ENCODE results near the gene GIPC1.

DNA sequence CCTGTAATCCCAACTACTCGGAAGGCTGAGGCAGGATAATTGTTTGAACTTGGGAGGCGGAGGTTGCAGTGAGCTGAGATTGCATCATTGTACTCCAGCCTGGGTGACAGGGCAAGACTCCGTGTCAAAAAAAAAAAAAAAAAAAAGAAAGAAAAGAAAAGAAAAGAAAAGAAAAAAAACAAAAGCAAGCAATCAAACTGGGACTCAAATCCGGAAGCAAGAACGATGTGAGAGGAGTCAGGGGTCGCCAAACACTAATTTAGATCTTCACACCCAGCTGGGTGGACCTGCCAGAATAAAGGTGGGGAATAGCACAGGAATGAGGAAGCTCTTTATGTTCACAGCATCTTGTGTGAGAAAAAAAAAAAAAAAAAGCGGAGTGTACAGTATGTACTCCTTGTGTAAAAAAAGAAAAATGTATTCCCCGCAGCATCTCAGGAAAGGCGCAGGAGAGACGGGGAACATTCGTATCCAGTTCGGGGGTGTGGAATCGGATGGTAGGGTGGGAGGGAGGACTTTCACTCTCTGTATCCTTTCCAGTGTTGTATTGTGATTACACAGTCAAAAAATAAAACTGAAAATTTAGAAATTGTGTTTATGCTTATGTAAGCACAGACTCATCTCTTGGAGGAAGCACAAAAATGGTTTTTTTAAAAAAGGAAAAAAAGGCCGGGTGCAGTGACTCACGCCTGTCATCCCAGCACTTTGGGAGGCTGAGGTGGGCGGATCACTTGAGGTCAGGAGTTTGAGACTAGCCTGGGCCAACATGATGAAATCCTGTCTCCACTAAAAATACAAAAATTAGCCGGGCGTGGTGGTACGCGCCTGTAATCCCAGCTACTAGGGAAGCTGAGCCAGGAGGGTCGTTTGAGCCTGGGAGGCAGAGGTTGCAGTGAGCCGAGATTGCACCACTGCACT is 14.6 kb upstream of the GIPC1 start:
- TF ChIP-seq YY1 (IDR thresholded peaks at IDR 0.05; ENCODE audit: low read depth) (no peak), EZH2phosphoT487 (IDR thresholded peaks at IDR 0.05; ENCODE audit: borderline replicate concordance, low read depth) (no peak), TAF1 (IDR thresholded peaks at IDR 0.05; ENCODE audit: borderline replicate concordance, low read depth, low read length) (no peak), JUND (IDR thresholded peaks at IDR 0.05) (peak; percentile 47)
- TF ChIP-seq, protein P1, sequence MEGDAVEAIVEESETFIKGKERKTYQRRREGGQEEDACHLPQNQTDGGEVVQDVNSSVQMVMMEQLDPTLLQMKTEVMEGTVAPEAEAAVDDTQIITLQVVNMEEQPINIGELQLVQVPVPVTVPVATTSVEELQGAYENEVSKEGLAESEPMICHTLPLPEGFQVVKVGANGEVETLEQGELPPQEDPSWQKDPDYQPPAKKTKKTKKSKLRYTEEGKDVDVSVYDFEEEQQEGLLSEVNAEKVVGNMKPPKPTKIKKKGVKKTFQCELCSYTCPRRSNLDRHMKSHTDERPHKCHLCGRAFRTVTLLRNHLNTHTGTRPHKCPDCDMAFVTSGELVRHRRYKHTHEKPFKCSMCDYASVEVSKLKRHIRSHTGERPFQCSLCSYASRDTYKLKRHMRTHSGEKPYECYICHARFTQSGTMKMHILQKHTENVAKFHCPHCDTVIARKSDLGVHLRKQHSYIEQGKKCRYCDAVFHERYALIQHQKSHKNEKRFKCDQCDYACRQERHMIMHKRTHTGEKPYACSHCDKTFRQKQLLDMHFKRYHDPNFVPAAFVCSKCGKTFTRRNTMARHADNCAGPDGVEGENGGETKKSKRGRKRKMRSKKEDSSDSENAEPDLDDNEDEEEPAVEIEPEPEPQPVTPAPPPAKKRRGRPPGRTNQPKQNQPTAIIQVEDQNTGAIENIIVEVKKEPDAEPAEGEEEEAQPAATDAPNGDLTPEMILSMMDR (IDR thresholded peaks at IDR 0.05): no peak
- TF ChIP-seq, protein P2, sequence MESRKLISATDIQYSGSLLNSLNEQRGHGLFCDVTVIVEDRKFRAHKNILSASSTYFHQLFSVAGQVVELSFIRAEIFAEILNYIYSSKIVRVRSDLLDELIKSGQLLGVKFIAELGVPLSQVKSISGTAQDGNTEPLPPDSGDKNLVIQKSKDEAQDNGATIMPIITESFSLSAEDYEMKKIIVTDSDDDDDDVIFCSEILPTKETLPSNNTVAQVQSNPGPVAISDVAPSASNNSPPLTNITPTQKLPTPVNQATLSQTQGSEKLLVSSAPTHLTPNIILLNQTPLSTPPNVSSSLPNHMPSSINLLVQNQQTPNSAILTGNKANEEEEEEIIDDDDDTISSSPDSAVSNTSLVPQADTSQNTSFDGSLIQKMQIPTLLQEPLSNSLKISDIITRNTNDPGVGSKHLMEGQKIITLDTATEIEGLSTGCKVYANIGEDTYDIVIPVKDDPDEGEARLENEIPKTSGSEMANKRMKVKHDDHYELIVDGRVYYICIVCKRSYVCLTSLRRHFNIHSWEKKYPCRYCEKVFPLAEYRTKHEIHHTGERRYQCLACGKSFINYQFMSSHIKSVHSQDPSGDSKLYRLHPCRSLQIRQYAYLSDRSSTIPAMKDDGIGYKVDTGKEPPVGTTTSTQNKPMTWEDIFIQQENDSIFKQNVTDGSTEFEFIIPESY (IDR thresholded peaks at IDR 0.05; ENCODE audit: borderline replicate concordance, low read depth): no peak
- TF ChIP-seq, protein P3, sequence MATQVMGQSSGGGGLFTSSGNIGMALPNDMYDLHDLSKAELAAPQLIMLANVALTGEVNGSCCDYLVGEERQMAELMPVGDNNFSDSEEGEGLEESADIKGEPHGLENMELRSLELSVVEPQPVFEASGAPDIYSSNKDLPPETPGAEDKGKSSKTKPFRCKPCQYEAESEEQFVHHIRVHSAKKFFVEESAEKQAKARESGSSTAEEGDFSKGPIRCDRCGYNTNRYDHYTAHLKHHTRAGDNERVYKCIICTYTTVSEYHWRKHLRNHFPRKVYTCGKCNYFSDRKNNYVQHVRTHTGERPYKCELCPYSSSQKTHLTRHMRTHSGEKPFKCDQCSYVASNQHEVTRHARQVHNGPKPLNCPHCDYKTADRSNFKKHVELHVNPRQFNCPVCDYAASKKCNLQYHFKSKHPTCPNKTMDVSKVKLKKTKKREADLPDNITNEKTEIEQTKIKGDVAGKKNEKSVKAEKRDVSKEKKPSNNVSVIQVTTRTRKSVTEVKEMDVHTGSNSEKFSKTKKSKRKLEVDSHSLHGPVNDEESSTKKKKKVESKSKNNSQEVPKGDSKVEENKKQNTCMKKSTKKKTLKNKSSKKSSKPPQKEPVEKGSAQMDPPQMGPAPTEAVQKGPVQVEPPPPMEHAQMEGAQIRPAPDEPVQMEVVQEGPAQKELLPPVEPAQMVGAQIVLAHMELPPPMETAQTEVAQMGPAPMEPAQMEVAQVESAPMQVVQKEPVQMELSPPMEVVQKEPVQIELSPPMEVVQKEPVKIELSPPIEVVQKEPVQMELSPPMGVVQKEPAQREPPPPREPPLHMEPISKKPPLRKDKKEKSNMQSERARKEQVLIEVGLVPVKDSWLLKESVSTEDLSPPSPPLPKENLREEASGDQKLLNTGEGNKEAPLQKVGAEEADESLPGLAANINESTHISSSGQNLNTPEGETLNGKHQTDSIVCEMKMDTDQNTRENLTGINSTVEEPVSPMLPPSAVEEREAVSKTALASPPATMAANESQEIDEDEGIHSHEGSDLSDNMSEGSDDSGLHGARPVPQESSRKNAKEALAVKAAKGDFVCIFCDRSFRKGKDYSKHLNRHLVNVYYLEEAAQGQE (IDR thresholded peaks at IDR 0.05; ENCODE audit: low read depth, low read length): no peak
- TF ChIP-seq, protein P4, sequence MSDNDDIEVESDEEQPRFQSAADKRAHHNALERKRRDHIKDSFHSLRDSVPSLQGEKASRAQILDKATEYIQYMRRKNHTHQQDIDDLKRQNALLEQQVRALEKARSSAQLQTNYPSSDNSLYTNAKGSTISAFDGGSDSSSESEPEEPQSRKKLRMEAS (IDR thresholded peaks at IDR 0.05; ENCODE audit: low read depth): no peak
